Astrocyte (in vitro differentiated cells and primary cell): Measurements from ENCODE around the gene RTP3.

Source experiments
- EZH2 ChIP-seq: IDR thresholded peaks from 2 replicates; pipeline ENCODE4 v1.6.1; 2012; ENCODE audit warnings: mild to moderate bottlenecking, low read length, inconsistent platforms; ENCODE audit not compliant: insufficient read depth
- TF ChIP-seq, protein P1 (sequence below): IDR thresholded peaks from 2 replicates; pipeline ENCODE4 v1.5.1; 2011; ENCODE audit warnings: low read depth, mild to moderate bottlenecking, inconsistent platforms, low read length, moderate library complexity; ENCODE audit not compliant: insufficient read depth

DNA sequence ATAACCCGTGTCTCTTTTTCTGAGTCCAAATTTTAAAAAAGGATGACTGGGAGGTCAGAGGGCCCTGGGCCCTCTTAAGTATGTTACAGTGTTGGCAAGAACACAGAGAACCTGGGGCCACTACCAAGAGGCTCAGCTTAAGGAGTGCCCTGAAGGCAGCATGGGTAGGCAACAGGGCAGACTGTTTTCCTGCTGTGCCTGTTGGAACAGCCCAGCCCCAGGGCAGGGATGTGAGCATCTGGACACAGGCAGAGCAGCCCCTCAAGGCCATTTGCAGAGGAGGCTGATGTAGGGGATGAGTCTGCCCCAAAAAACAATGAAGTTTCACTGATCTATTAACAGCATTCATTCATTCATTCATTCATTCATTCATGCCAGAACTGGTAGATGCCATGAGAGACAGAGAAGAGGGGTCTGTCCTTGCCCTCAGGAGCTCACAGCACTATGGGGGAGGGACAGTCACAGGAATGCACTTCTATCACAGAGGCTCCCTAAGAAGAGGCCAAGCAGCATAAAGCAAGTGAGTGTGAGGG is 30.8 kb upstream of the RTP3 start:
- TF ChIP-seq, protein P1, sequence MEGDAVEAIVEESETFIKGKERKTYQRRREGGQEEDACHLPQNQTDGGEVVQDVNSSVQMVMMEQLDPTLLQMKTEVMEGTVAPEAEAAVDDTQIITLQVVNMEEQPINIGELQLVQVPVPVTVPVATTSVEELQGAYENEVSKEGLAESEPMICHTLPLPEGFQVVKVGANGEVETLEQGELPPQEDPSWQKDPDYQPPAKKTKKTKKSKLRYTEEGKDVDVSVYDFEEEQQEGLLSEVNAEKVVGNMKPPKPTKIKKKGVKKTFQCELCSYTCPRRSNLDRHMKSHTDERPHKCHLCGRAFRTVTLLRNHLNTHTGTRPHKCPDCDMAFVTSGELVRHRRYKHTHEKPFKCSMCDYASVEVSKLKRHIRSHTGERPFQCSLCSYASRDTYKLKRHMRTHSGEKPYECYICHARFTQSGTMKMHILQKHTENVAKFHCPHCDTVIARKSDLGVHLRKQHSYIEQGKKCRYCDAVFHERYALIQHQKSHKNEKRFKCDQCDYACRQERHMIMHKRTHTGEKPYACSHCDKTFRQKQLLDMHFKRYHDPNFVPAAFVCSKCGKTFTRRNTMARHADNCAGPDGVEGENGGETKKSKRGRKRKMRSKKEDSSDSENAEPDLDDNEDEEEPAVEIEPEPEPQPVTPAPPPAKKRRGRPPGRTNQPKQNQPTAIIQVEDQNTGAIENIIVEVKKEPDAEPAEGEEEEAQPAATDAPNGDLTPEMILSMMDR = no peak
- TF ChIP-seq EZH2 = no peak
